ENCODE results near the gene BCORL1.

DNA sequence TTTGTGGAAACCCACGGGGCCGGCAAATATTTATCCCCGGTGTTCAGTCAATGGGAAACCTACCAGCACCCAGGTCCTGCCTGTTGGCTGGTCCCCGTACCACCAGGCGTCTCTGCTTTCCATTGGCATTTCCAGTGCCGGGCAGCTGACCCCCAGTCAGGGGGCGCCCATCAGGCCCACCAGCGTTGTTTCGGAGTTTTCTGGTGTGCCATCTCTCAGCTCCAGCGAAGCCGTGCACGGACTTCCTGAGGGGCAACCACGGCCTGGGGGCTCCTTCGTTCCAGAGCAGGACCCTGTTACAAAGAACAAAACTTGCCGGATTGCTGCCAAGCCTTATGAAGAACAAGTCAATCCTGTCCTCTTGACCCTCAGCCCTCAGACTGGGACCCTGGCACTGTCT lies 32.7 kb downstream of the BCORL1 start:
- no peak for TF ChIP-seq POLR2A (IDR thresholded peaks at IDR 0.05)
- TF ChIP-seq POLR2AphosphoS5 (IDR thresholded peaks at IDR 0.05), result no peak
